GM23248 (cell line): ENCODE results near the gene PIK3R5.

Source experiments
- EZH2 ChIP-seq: fragments of 200-600 bp; sonication (generic); IDR thresholded peaks from 2 replicates; pipeline ENCODE4 v1.6.1; 2018; ENCODE audit warnings: antibody characterized with exemption, mild to moderate bottlenecking; ENCODE audit not compliant: insufficient read depth, poor library complexity, severe bottlenecking
- EZH2phosphoT487 ChIP-seq: fragments of 200-600 bp; sonication (generic); IDR thresholded peaks from 2 replicates; pipeline ENCODE4 v1.6.1; 2018; ENCODE audit warnings: antibody characterized with exemption, moderate library complexity, mild to moderate bottlenecking, low read depth; ENCODE audit not compliant: insufficient read depth

GRCh38 chr17:8952191-8952590, 13.3 kb downstream of the PIK3R5 start:
- TF ChIP-seq EZH2 (no peak), EZH2phosphoT487 (no peak)
